Measurements from ENCODE around the gene BATF. TPM values are rescaled to one million over a fixed set of nuclear protein-coding genes. Genes with fewer than 3 reads are reported as not detected.
"Not testable (repeated sequence)": the region's sequence is repeated elsewhere in the genome, so short reads cannot be mapped to it uniquely, and the experiment has no call there.

BATF gene
- total RNA-seq (13.9 and 16.4 TPM in 2 replicates), polyA plus RNA-seq (11.1 and 12.8 TPM in 2 replicates), polyA minus RNA-seq (15.1 and 22.9 TPM in 2 replicates)
- total RNA-seq (2013), result 12.4 TPM

- no peaks in the 10 kb centered on the region for H3K27me3 Mint-ChIP-seq
- H3K4me1 Mint-ChIP-seq, result peaks cover 69% of the 10 kb centered on the region
- peak within 1 kb of the TSS; percentile 98 for H3K27ac Mint-ChIP-seq
- CTCF ChIA-PET, result interaction anchor here (0.6 to 13.0 kb wide), 14 partner anchors 8 to 434 kb away, joined by 3 to 108 read pairs (median 3); partner anchors contain the start of gene FLVCR2
- peaks cover 0 to 11% of the 10 kb centered on the region in 2 experiments for H3K36me3 ChIP-seq (replicated peaks in 1 of 2; ENCODE audit: control extremely low read depth in 1 of 2, control insufficient read depth in 1 of 2, extremely low read depth in 1 of 2, insufficient read depth in 2 of 2, low read length in 1 of 2)
- DNase-seq (peak; percentile 83), ATAC-seq (ENCODE audit: low read depth) (peak; percentile 71)
- H3K27me3 ChIP-seq (replicated peaks in 1 of 4; ENCODE audit: control extremely low read depth in 1 of 4, control insufficient read depth in 3 of 4, insufficient read depth in 4 of 4, low read length in 3 of 4), result no peaks in the 10 kb centered on the region
- H3K9ac ChIP-seq (ENCODE audit: low read length), result peak within 1 kb of the TSS; percentile 79
- no peaks in the 10 kb centered on the region for H4K20me1 ChIP-seq (ENCODE audit: control insufficient read depth, insufficient read depth, low read length, poor library complexity, severe bottlenecking)
- H3K9me3 ChIP-seq (ENCODE audit: control extremely low read depth in 1 of 3, control insufficient read depth in 2 of 3, insufficient read depth in 1 of 3, low read length in 2 of 3), result no peaks in the 10 kb centered on the region
- H3K4me1 ChIP-seq (ENCODE audit: control insufficient read depth in 2 of 2, insufficient read depth in 2 of 2, low read length in 2 of 2), result peaks cover 35 to 51% of the 10 kb centered on the region in 2 donors
- peak within 1 kb of the TSS; percentile 92 for H3K4me2 ChIP-seq (replicated peaks; ENCODE audit: low read depth, low read length, poor library complexity, severe bottlenecking)
- H3K4me3 Mint-ChIP-seq, result peak within 1 kb of the TSS; percentile 99
- H2AFZ ChIP-seq (ENCODE audit: insufficient read depth, low read depth, low read length, poor library complexity, severe bottlenecking), result peak within 1 kb of the TSS; percentile 85
- H3K9me3 Mint-ChIP-seq (ENCODE audit: insufficient read depth), result no peaks in the 10 kb centered on the region
- 2% methylated on average over 9 of the region's 13 CpGs for WGBS (ENCODE audit: insufficient coverage)
- peak within 1 kb of the TSS; percentile 68 to 78 for H3K27ac ChIP-seq (ENCODE audit: low read length in 2 of 2)
- peak within 1 kb of the TSS; percentile 53 to 80 (median 78) for H3K4me3 ChIP-seq (ENCODE audit: control extremely low read depth in 1 of 5, extremely low read depth in 1 of 5, insufficient read depth in 1 of 5, low read depth in 2 of 5, low read length in 4 of 5)
- TF ChIP-seq, protein P1, sequence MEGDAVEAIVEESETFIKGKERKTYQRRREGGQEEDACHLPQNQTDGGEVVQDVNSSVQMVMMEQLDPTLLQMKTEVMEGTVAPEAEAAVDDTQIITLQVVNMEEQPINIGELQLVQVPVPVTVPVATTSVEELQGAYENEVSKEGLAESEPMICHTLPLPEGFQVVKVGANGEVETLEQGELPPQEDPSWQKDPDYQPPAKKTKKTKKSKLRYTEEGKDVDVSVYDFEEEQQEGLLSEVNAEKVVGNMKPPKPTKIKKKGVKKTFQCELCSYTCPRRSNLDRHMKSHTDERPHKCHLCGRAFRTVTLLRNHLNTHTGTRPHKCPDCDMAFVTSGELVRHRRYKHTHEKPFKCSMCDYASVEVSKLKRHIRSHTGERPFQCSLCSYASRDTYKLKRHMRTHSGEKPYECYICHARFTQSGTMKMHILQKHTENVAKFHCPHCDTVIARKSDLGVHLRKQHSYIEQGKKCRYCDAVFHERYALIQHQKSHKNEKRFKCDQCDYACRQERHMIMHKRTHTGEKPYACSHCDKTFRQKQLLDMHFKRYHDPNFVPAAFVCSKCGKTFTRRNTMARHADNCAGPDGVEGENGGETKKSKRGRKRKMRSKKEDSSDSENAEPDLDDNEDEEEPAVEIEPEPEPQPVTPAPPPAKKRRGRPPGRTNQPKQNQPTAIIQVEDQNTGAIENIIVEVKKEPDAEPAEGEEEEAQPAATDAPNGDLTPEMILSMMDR (IDR thresholded peaks at IDR 0.05), result no peak
- no peak for TF ChIP-seq EZH2 (IDR thresholded peaks at IDR 0.05; ENCODE audit: borderline replicate concordance, insufficient read depth, low read depth, low read length, poor library complexity, severe bottlenecking)
- intact Hi-C loops (cut with micrococcal nuclease), result loop anchor here (2.0 to 5.0 kb wide), 2 partner anchors 20 to 140 kb away; partner anchors contain the start of genes ERG28 and TTLL5
- peaks cover 55% of the 10 kb centered on the region for H3K79me2 ChIP-seq (ENCODE audit: control insufficient read depth, insufficient read depth, low read length)
- POLR2A ChIA-PET, result interaction anchor here (0.6 to 1.7 kb wide), 4 partner anchors 8 to 170 kb away, joined by 3 to 7 read pairs (median 4); no protein-coding TSS in a partner anchor
Observed at GRCh38 chr14:75522224-75522982, at the start of gene BATF. TSS of gene BATF (plus strand) at chr14:75522469. CDS start at chr14:75522683, 214 bp downstream.

GRCh38 chr14:75474127-75474526 is 48.1 kb upstream of the BATF start:
- 79% methylated on average over 3 of the region's 6 CpGs for WGBS (ENCODE audit: insufficient coverage)

More at GRCh38 chr14:75474127-75474526, 48.1 kb upstream of the BATF start:
- H3K4me2 ChIP-seq (replicated peaks; ENCODE audit: low read depth, low read length, poor library complexity, severe bottlenecking); H3K27me3 ChIP-seq (replicated peaks in 1 of 4; ENCODE audit: control extremely low read depth in 1 of 4, control insufficient read depth in 3 of 4, insufficient read depth in 4 of 4, low read length in 3 of 4); H3K27ac ChIP-seq (ENCODE audit: low read length in 2 of 2); H3K79me2 ChIP-seq (ENCODE audit: control insufficient read depth, insufficient read depth, low read length); H3K9me3 ChIP-seq (ENCODE audit: control extremely low read depth in 1 of 3, control insufficient read depth in 2 of 3, insufficient read depth in 1 of 3, low read length in 2 of 3); ATAC-seq (ENCODE audit: low read depth); H4K20me1 ChIP-seq (ENCODE audit: control insufficient read depth, insufficient read depth, low read length, poor library complexity, severe bottlenecking); H3K4me3 ChIP-seq (ENCODE audit: control extremely low read depth in 1 of 5, extremely low read depth in 1 of 5, insufficient read depth in 1 of 5, low read depth in 2 of 5, low read length in 4 of 5); H3K27me3 Mint-ChIP-seq; DNase-seq; intact Hi-C loops (cut with micrococcal nuclease); H3K4me3 Mint-ChIP-seq; H3K9me3 Mint-ChIP-seq (ENCODE audit: insufficient read depth); POLR2A ChIA-PET; H3K27ac Mint-ChIP-seq; H3K9ac ChIP-seq (ENCODE audit: low read length); H2AFZ ChIP-seq (ENCODE audit: insufficient read depth, low read depth, low read length, poor library complexity, severe bottlenecking): not testable (repeated sequence)
- H3K4me1 ChIP-seq (ENCODE audit: control insufficient read depth in 2 of 2, insufficient read depth in 2 of 2, low read length in 2 of 2), result peaks cover 14 to 40% of the 10 kb centered on the region in 2 donors
- peaks cover 42% of the 10 kb centered on the region for H3K4me1 Mint-ChIP-seq
- CTCF ChIA-PET, result interaction anchor here (1.5 kb wide), 1 partner anchor 22 kb away, joined by 3 read pairs; no protein-coding TSS in a partner anchor
- peaks cover 0 to 24% of the 10 kb centered on the region in 2 experiments for H3K36me3 ChIP-seq (replicated peaks in 1 of 2; ENCODE audit: control extremely low read depth in 1 of 2, control insufficient read depth in 1 of 2, extremely low read depth in 1 of 2, insufficient read depth in 2 of 2, low read length in 1 of 2)

All from B cell (primary cell).